ENCODE results near the gene USP28.

Gene USP28

GRCh38 chr11:113876074-113876797 lies 864 bp upstream of the USP28 start:
- no peak for DNase-seq

DNA sequence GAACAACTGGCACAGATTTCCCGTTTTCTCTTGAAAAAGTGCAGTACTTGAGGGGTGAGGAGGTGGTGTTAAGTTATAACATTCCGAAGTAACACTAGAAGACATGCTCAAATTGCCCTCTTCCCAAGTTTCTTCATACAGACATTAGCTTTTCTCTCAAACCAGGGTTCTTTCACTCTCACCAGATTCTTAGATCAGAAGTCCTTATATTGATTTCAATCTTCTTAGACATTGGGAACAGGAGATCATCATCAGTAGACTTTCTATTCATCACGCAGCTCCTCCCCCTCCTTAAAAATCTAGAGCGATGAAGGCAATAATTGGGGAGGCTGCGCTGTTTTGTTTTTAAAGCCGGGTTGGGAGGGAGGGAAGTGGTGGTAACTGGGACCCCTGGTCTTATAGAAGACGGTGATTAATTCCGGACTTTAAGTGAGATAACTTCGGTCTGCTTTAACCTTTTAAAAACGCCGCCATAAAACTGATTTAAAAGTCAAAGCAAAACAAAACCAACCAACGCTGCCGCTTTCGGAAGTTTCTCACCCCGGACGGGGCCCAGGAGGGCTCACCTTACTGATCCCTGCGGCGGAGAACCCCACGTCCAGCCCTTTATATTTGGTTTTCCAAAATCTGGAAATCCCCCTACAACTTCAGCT lies 665 bp downstream of the USP28 start:
- no peak for DNase-seq

DNA sequence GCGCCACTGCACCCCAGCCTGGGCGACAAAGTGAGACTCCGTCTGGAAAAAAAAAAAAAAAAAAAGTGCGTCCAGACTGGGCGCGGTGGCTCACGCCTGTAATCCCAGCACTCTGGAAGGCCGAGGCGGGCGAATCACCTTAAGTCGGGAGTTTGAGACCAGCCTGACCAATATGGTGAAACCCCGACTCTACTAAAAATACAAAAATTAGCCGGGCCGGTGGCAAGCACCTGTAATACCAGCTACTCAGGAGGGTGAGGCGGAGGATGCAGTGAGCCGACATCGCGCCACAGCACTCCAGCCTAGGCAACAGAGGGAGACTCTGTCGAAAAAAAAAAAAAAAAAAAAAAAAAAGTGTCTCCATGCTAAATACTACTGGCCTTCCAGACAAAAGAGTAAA lies 1.3 kb downstream of the USP28 start:
- DNase-seq = no peak

- DNase-seq = no peak
Observed at GRCh38 chr11:113873236-113873626, 2.1 kb downstream of the USP28 start.

GRCh38 chr11:113871336-113871735 lies 4.0 kb downstream of the USP28 start:
- DNase-seq = no peak

GRCh38 chr11:113867843-113868503 lies 7.4 kb downstream of the USP28 start:
- DNase-seq = no peak

GRCh38 chr11:113865873-113866272 lies 9.5 kb downstream of the USP28 start:
- no peak for DNase-seq

DNA sequence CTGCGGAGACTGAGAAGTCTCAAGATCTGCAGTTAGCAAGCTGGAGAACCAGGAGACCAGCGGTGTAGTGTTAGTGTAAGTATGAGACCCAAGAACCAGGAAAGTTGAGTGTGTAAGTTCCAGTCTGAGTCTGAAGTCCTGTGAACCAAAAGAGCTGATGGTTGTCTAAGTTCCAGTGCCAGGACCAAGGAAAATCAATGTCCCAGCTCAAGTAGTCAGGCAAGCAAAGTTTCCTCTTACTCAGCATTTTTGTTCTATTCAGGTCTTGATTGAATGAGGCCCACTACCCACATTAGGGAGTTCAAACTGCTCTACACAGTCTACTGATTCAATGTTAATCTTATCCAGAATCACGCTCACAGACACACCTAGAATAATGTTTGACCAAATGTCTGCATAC lies 11.0 kb downstream of the USP28 start:
- DNase-seq = no peak

- DNase-seq = no peak
Observed at GRCh38 chr11:113862435-113862834, 12.9 kb downstream of the USP28 start.

GRCh38 chr11:113859665-113860064 lies 15.7 kb downstream of the USP28 start:
- DNase-seq = no peak

DNA sequence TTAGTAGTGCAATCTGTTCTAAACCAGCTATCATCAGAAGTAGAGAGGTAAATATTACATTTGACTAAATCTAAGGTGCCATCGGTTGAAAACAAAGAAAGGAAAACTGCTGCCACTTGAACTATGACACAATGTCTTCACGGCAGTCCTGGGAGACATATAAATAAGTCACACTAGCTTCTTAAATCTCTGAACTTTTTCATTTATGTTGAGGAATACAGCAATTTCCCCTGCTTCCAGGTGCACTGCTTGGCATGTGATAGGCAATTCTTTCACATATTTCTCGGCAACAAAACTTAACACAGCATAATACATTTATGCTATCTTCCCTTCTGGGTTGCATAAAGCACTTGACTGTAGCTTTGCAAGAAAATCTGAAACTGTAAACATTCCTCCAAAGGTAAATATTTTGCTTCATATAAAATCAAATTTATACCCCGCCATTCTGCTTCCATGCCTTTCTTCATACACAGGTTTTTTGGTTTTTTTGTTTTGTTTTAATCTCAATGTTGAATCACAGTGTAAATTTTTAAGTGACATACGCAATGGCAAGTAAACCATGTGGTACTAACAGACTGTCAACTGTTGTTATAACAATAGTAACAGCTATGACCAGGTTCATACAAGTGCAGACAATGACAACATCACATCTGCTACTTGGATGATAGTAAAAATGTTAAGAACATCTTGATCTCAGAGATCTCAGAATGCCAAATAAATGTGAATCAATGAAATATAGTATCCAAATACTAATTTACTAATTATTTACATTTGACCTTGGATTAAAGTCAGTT lies 18.2 kb downstream of the USP28 start:
- DNase-seq = no peak

DNA sequence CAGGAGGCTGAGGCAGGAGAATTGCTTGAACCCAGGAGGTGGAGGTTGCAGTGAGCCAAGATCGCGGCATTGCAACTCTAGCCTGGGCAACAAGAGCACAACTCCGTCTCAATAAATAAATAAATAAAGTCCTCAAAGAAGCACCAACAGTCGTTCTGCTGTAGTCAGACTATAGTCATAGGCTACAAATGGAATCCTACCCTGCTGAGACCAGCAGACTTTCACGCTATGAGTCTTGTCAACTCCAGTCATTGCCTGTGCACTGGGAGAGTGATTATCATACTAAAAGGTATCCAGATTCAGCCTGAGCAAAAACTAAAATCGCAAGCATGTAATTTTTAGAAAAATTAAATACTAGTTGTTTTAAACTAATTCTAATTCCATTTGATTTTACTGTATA lies 19.6 kb downstream of the USP28 start:
- no peak for DNase-seq

DNA sequence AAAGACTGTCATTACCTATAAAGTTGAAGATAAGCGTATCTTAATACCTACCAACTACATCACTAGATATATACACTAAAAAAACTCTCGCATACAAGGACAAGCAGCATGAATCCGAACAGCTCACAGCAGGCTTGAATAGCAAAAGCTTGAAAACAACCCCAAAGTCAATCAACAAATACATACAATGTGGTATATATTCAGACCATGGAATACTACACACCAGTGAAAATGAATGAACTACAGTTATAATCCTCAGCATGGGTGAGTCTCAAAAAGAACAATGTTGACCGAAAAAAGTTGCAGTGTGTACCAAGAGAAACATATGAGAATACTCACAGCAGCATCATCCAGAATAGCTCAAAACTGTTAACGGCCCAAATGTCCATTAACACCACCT lies 25.2 kb downstream of the USP28 start:
- no peak for DNase-seq

GRCh38 chr11:113849713-113850112 lies 25.7 kb downstream of the USP28 start:
- DNase-seq = no peak

DNA sequence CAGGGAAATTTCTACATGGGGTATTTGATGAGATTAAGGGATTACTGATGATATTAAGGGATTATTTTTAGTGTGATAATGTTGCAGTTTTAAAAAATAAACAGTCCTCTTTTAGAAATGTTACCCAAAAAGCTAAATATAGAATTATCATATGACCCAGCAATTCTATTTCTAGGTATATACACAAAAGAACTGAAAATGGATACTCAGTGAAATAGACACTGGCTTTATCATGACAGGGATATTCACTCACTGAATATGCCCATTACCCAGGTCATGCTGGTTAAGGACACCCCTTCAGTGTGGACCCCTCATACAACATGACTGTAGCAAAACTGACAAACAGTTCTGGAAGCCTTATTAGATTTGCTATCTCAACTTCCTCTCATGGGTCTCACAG lies 27.8 kb downstream of the USP28 start:
- DNase-seq = no peak

DNA sequence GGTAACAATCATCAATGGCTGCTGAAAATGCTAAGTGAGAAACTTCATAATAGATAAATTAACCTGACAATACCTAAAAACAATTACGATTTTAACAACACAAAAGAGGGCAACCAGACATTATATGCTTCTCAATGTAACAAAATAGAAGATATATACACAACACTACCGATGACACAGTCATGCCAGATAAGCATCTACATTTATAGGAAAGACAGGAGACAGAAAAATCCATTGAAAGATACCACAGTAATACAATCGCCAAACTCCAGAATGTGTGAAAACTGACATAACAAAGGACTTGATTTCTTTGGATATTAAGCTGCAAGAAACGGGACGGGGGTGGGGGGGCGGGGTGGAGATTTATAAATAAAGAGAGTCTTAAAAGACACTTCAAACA lies 28.3 kb downstream of the USP28 start:
- DNase-seq = no peak

DNA sequence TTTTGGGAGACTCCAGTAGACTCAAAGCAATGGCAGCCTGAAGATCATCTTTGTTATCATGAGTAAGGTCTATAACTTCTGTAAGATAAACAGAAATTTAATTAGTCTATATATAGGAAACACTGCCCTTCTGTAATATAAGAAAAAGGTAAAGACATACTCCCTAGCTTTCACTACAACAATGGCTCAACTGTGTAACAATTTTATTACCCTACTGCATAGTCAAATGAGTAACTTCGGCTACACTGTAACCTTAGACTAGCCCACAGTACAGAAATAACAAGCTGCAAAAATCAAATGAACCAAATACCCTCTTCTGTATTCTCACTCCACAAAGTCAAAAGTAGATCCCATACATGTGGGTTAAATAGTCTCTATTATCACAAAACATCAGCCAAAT lies 33.7 kb downstream of the USP28 start:
- DNase-seq = no peak

GRCh38 chr11:113840932-113841664 lies 34.3 kb downstream of the USP28 start:
- no peak for DNase-seq

GRCh38 chr11:113839842-113840241 lies 35.5 kb downstream of the USP28 start:
- no peak for DNase-seq

DNA sequence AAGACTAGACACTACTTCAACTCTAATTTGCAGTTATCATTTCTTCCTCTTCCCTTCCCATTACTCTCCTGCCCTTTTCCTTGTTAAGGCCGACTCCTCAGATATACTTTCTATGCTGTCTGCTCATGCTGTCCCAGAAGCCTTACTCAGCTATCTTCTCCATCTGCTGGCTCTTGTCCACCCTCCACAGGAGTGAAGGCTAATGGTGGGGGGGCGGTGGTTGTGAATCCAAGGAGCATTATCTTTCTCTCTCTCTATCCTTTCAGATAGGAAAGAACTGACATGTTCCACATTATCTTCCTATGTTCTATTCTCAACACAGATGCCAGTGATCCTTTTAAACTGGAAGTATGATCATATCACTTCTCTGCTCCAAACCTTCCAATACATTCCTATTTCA lies 37.4 kb downstream of the USP28 start:
- DNase-seq = no peak

DNA sequence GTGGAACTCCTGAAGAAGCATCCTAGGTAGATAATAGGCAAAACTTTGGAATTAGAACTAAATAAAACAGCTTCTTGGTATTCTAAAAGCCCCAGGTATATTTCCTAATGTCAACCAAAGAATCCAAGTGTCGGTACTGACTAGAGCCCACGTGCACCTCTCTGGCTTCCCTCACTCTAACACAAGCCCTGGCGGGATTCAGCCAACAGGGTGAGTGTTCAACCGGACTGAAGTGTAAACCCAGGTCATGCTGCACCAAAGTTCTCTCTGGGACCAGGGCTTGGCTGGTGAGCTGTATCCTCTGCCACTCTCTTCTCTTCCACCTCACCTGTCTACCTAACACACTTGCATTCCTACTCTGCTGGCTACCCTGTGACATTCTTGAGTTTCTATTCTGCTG lies 40.1 kb downstream of the USP28 start:
- DNase-seq = no peak

GRCh38 chr11:113833151-113833550 lies 42.2 kb downstream of the USP28 start:
- DNase-seq = no peak

DNA sequence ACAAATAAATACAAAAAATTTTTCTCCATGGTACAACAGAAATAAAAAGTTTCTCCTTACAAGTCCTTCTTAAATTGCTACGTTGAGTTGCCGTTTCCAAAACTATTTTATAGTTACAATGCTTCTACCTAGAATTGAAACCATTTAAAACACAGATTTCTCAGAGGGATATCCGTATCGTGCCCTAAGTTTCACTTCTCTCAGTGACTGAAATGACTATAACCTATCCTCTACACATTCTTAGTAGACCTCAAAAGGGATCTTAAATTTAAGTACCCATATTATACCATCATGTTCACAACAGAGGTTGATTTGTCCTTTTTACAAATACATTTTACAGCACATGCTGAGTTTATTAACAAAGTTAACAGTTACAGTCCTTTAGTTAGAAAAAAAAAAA lies 44.1 kb downstream of the USP28 start:
- no peak for DNase-seq

Data from stimulated activated CD4-positive, alpha-beta T cell treated with anti-CD3 and anti-CD28 coated beads, Interleukin-12 subunit alpha, Interleukin-12 subunit beta, amount 100 ng/mL, for 4 hours (primary cell).